GM23248 (cell line): ENCODE data around the gene TRIM44.

Experiments
- EZH2 ChIP-seq: fragments of 200-600 bp; sonication (generic); IDR thresholded peaks from 2 replicates; pipeline ENCODE4 v1.6.1; 2018; ENCODE audit warnings: antibody characterized with exemption, mild to moderate bottlenecking; ENCODE audit not compliant: insufficient read depth, poor library complexity, severe bottlenecking
- EZH2phosphoT487 ChIP-seq: fragments of 200-600 bp; sonication (generic); IDR thresholded peaks from 2 replicates; pipeline ENCODE4 v1.6.1; 2018; ENCODE audit warnings: antibody characterized with exemption, moderate library complexity, mild to moderate bottlenecking, low read depth; ENCODE audit not compliant: insufficient read depth

- TF ChIP-seq EZH2: no peak
- TF ChIP-seq EZH2phosphoT487: no peak
These were observed 177.0 kb downstream of the TRIM44 start for GRCh38 chr11:35839368-35840161.
